SIG-M5 (cell line): Measurements from ENCODE around the gene PSG1.
"Not testable (repeated sequence)": the region's sequence is repeated elsewhere in the genome, so short reads cannot be mapped to it uniquely, and the experiment has no call there.

Experiments used
- DNase-seq: peaks from one replicate; lab custom pipeline; 2025; lab: John Stamatoyannopoulos, UW

The PSG1 gene

DNA sequence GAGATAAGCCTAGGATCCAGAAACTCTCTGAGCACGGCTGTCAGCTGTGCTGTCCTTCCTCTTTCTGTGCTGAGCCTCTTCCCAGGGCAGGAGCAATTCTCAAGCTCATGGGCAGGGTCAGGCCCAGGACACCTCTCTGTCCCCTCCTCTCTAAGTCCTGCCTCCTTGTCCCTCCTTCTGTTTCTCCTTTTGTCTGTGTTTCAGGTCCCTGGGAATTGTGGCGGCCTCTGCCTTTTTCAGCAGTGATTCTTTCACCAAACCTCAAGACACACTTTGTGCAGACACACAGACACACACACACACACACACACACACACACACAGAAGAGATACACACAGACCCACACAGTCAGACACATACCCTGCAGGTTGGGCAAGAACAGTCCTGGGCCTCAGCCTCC lies at the start of gene PSG1:
Gene PSG1, minus strand, starts transcription at position 101 of the 400 bp plus-strand sequence. CDS start 132 bp downstream, outside the sequence.
- no peak for DNase-seq

DNA sequence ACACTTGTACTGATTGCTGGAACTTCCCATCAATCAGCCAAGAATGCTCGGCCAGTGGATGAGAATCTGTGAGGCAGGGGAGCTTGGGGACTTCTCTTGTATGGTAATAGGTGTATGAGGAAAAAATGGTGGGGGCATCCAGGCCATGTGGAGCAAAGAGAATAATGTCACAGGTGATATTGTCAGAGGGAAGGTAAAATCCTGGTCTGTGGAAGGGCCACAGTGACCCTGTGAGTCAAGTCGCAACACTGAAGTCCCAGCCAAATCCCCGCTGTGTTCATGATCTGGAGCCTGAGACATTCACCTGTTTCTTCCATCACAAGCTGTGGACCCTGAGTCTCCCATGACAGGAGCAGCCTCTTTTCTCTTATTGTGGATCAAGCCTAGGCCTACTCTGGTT lies 49.4 kb upstream of the PSG1 start:
- DNase-seq = no peak

DNA sequence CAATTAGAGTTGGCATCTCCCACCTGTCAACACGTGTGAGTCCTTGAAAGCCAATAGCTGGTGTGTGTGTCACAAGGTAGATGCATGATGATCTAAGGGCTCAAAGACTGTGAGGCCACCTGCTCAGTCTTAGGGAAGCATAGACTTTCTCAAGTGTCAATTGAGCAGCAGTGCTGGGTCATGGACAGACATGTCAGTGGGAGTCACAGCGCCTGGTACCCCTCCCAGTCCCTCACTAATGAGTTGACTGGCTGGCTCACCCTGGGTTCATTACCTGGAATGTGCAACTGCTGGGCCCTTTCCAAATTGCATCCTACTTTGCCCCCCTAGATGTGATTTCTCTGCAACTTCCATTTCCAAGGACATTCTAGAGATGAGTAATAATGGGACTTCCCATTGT lies 47.3 kb upstream of the PSG1 start:
- DNase-seq = no peak

DNA sequence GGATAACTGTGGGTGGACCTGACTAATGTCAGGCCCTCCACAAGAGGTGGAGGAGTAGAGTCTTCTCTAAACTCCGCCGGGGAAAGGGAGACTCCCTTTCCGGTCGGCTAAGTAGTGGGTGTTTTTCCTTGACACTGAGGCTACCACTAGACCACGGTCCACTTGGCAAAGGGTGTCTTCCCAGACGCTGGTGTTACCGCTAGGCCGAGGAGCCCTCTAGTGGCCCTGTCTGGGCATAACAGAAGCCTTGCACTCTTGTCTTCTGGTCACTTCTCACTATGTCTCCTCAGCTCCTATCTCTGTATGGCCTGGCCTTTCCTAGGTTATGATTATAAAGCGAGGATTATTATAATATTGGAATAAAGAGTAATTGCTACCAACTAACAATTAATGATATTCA lies 43.6 kb upstream of the PSG1 start:
- DNase-seq = not testable (repeated sequence)

DNA sequence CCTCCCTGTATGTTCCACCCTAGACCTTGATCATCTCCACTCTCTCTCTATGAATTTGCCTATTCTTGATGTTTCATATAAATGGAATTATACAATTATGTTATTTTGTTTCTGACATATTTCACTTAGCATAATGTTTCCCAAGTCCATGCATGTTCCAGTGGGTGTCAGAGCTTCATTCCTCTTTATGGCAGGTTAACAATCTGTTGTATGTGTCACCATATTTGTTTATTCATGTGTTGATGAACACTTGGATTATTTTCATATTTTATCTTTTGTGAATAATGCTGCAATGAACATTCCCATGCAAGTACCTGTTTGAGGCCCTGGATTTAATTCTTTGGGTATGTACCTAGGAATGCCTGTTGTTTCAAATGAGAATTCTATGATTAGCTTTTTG lies 41.5 kb upstream of the PSG1 start:
- not testable (repeated sequence) for DNase-seq

DNA sequence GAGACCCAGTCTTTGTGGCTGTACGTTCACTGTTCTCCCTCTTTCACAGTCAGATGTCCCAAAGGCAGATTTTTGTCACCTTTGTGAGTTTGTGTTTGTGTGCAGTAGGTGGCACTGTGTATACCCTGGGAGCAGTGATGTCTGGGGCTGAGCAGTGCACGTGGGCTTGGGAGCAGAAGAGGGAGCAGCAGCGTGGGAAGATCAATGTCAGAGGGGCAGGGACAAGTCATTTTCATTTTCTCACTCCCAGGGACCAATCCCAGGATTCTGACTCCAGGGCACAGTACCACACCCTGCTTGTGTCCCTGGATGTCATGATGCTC lies 40.2 kb upstream of the PSG1 start:
- no peak for DNase-seq

- DNase-seq = not testable (repeated sequence)
Observed at GRCh38 chr19:42919070-42919756, 39.7 kb upstream of the PSG1 start.

DNA sequence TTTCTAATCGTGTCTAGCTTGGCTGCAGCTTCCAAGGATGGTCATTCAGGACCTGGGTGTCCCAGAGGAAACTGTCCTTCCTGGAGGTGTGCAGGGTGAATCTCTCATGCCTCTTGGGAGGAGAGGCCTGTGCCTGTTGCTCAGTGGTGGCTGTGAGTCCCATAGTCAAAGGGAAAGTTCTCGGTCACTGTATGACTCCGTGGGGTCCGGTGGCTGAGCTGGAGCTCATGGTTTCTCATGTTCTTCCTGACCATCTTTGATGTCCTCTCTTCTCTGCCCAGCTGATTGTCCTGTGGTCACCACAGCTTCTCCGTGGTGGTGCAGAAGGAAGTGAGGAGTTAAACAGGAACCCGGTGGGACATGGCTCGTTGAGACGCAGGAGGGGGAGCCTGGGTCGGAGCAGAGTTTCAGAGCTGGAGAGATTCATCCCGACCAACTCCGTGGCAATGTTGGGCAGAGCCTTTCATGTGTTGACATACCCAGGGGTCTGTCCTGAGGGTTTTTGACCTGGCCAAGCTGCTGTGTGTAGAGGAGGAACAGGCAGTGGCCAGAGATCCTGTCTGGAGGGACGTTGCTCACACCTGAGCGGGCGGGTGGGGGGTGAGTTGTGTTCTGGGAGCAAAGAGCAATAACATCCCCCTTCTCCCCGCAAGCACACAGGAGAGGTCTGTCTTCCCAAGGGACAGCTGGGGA lies 39.0 kb upstream of the PSG1 start:
- DNase-seq = not testable (repeated sequence)

- DNase-seq = not testable (repeated sequence)
Observed at GRCh38 chr19:42917634-42918033, 38.1 kb upstream of the PSG1 start, which contains the start of gene PSG6. TSS of gene PSG6 (minus strand) at chr19:42917894. CDS start at chr19:42917792, 102 bp downstream.

DNA sequence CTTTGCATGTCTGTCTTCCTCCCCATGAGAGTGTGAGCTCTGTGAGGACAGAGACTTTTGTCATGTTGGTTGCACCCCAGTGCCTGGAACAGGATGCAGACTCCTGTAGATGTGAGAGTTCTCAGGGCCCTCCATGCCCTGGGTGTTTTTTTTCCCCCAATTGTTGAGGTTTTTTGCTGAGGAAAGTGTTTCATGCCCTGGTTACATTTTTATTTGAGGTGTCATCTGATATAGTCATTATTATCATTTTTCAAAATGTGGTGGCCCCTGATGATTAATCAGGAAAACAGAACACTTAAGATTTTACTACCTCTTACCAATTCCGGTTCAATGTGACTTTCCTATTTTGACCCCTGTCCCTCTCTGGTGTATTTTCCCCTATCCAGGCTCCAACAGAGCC lies 37.4 kb upstream of the PSG1 start:
- DNase-seq = not testable (repeated sequence)

- DNase-seq = not testable (repeated sequence)
Observed at GRCh38 chr19:42913516-42913915, 34.0 kb upstream of the PSG1 start.

DNA sequence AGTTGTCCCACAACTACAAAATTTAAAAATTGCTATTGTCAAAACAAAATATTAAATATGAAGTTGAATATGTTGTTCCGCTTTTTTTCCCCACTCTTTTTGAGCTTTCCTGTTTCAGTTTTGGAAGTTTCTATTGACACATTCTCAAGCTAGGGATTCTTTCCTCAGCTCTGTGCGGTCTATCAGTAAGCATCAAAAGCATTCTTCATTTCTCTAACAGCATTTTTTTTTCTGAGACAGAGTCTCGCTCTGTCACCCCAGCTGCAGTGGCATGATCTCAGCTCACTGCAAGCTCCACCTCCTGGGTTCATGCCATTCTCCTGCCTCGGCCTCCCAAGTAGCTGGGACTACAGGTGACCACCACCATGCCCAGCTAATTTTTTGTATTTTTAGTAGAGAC lies 33.4 kb upstream of the PSG1 start:
- not testable (repeated sequence) for DNase-seq

- DNase-seq = not testable (repeated sequence)
Observed at GRCh38 chr19:42911731-42912130, 32.2 kb upstream of the PSG1 start.

- not testable (repeated sequence) for DNase-seq
Observed at GRCh38 chr19:42906162-42906561, 26.6 kb upstream of the PSG1 start.

GRCh38 chr19:42900561-42900960 lies 21.0 kb upstream of the PSG1 start:
- not testable (repeated sequence) for DNase-seq

DNA sequence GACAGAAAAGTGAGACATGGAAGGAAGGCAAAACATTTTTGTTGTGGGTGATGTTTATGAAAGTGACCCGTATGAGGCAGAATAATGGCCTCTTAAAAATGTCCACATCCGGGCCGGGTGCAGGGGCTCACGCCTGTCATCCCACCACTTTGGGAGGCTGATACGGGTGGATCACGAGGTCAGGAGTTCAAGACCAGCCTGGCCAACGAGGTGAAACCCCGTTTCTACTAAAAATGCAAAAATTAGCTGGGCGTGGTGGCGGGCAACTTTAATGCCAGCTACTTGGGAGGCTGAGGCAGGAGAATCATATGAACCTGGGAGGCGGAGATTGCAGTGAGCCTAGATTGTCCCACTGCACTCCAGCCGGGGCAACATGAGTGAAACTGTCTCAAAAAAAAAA lies 20.2 kb upstream of the PSG1 start:
- DNase-seq = not testable (repeated sequence)

GRCh38 chr19:42899110-42899509 lies 19.6 kb upstream of the PSG1 start:
- not testable (repeated sequence) for DNase-seq

DNA sequence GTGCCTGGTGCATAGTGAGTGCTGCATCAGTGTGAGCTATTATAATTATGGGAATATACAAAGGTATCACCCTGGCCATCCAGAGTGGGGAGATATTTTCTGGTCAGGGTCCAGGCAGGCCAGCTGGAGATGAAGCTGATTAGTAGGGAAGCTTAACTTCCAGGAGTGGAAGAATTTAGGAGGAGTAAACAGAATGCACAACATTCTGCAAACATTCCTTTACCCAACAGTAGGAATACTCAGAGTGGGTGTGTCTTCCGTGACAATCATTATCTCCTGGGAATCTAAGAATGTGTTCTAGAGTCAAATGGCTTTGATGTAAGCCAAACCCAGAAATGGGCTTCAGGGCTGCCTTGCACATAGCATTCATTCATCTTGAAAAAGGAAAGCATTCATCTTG lies 19.1 kb upstream of the PSG1 start:
- not testable (repeated sequence) for DNase-seq

- DNase-seq = not testable (repeated sequence)
Observed at GRCh38 chr19:42897729-42898128, 18.2 kb upstream of the PSG1 start.

GRCh38 chr19:42890446-42890845 lies 10.9 kb upstream of the PSG1 start:
- DNase-seq = not testable (repeated sequence)

GRCh38 chr19:42887876-42888445 lies 8.4 kb upstream of the PSG1 start:
- DNase-seq = not testable (repeated sequence)

DNA sequence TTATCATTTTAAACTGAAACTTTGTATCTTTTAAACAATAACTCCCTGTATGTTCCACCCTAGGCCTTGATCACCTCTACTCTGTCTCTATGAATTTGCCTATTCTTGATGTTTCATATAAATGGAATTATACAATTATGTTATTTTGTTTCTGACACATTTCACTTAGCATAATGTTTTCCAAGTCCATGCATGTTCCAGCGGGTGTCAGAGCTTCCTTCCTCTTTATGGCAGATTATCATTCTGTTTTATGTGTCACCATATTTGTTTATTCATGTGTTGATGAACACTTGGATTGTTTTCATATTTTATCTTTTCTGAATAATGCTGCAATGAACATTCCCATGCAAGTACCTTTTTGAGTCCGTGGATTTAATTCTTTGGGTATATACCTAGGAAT lies 3.2 kb upstream of the PSG1 start:
- DNase-seq = not testable (repeated sequence)

DNA sequence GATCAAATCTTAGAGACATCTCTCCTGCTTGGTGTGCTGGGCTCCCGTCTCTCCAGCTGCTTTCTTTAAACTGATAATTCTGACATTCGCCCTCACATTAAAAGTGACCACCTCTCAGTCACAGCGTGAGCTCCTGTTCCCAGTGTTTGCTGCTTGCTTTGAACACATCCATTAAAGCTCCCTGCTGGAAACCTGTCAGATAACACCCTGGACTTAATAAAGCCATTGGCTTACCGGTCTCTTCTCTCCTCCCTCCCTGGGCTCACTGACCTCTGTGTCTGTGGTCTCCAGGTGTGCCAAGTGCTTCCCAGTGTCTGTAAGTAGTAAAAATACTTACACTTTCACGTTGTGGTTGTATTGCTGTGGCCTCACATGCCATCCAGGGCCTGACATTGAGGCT lies 2.5 kb upstream of the PSG1 start:
- not testable (repeated sequence) for DNase-seq
